WERI-Rb-1 (cell line): Measurements from ENCODE around the gene NUP93.

Source experiments
- DNase-seq: peaks from one replicate; pipeline ENCODE4 v3.0.0-alpha.2; 2020
- H3K27ac ChIP-seq: fragments of 250-450 bp; sonication (Bioruptor Pico); 2 replicates; pipeline ENCODE4 v1.5.1; 2020; ENCODE audit warnings: mild to moderate bottlenecking, moderate library complexity
- H3K27me3 ChIP-seq: fragments of 250-450 bp; sonication (Bioruptor Pico); 2 replicates; pipeline ENCODE4 v1.5.1; 2021; ENCODE audit warnings: mild to moderate bottlenecking, low read depth, moderate library complexity; ENCODE audit not compliant: insufficient read depth, severe bottlenecking
- H3K36me3 ChIP-seq: fragments of 250-450 bp; sonication (Bioruptor Pico); 2 replicates; pipeline ENCODE4 v1.5.1; 2020; ENCODE audit warnings: mild to moderate bottlenecking, moderate library complexity
- H3K4me3 ChIP-seq: 2 replicates; pipeline ENCODE4 v1.5.1; 2011; ENCODE audit warnings: low read depth, mild to moderate bottlenecking, control low read depth, low read length
- H3K9me3 ChIP-seq: fragments of 250-450 bp; sonication (Bioruptor Pico); 2 replicates; pipeline ENCODE4 v1.5.1; 2021; ENCODE audit warnings: mild to moderate bottlenecking, moderate library complexity; ENCODE audit not compliant: severe bottlenecking
- CTCF ChIP-seq: IDR thresholded peaks from 2 replicates; pipeline ENCODE4 v1.5.1; 2011; ENCODE audit warnings: low read depth, mild to moderate bottlenecking, control low read depth, inconsistent platforms, low read length

NUP93 gene

DNA sequence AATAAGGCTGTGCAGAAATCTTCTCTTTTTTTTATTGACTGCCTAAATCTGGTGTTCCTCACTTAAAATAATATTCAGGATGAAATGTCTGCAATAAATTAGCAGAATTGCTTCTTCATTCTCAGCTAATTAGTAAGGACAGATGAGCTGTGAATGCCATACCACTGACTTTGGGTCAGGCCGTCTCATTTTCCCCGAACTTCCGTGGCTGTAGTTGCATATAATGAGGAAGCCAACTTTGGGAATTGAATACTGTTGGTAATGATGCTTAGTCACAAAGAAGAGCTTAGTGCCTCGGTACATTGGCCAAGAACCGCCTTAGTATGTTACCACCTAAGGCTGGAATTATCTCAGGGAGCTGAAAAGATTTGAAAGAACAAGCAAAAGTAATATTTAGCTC is 47.6 kb downstream of the NUP93 start:
- TF ChIP-seq CTCF = no peak
- H3K36me3 ChIP-seq = no peaks in the 10 kb centered on the region; the same call in 1 of the 2 replicates
- H3K27me3 ChIP-seq = no peaks in the 10 kb centered on the region
- no peak for DNase-seq
- H3K4me3 ChIP-seq = no peak overlapping the region
- no peaks in the 10 kb centered on the region for H3K9me3 ChIP-seq
- H3K27ac ChIP-seq = no peak overlapping the region

GRCh38 chr16:56779906-56780305 is 50.0 kb downstream of the NUP93 start:
- no peak for DNase-seq
- Histone ChIP-seq H3K4me3 (no peak overlapping the region), H3K27me3 (no peaks in the 10 kb centered on the region), H3K27ac (no peak overlapping the region), H3K9me3 (no peaks in the 10 kb centered on the region), H3K36me3 (no peaks in the 10 kb centered on the region)
- no peak for TF ChIP-seq CTCF

- DNase-seq = no peak
- Histone ChIP-seq H3K36me3 (no peaks in the 10 kb centered on the region), H3K9me3 (no peaks in the 10 kb centered on the region), H3K4me3 (no peak overlapping the region), H3K27me3 (no peaks in the 10 kb centered on the region), H3K27ac (no peak overlapping the region)
- TF ChIP-seq CTCF = no peak
Observed at GRCh38 chr16:56780646-56781045, 50.7 kb downstream of the NUP93 start.

- H3K4me3 ChIP-seq = no peak overlapping the region
- no peaks in the 10 kb centered on the region for H3K36me3 ChIP-seq
- no peak overlapping the region for H3K27ac ChIP-seq
- H3K27me3 ChIP-seq = no peaks in the 10 kb centered on the region
- TF ChIP-seq CTCF = no peak
- no peaks in the 10 kb centered on the region for H3K9me3 ChIP-seq
- no peak for DNase-seq
Observed at GRCh38 chr16:56781528-56781961, 51.6 kb downstream of the NUP93 start.

DNA sequence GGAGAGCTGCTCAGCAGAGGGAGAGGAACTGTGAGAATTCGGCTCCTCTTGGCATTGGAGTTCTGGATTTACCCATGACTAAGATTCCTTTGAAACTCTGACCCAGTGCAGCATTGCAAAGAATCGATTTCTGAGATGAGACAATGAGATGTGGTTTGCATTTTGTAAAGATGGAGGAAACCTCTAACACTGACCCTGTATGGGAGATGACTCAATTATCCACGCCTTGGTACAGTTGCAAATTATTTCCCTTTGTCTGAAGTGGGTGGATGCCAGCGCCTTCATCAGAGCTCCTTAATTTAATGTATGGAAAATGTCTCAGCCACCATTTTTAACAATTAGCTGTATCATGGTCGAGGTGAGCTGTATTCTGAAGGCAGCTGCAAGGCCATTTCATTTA is 53.4 kb downstream of the NUP93 start:
- Histone ChIP-seq H3K9me3 (no peaks in the 10 kb centered on the region), H3K27ac (no peak overlapping the region), H3K4me3 (no peak overlapping the region), H3K36me3 (no peaks in the 10 kb centered on the region), H3K27me3 (no peaks in the 10 kb centered on the region)
- DNase-seq = no peak
- no peak for TF ChIP-seq CTCF

GRCh38 chr16:56785317-56785716 is 55.4 kb downstream of the NUP93 start:
- H3K27me3 ChIP-seq = no peaks in the 10 kb centered on the region
- no peak overlapping the region for H3K27ac ChIP-seq
- no peaks in the 10 kb centered on the region for H3K36me3 ChIP-seq
- H3K9me3 ChIP-seq = no peaks in the 10 kb centered on the region
- DNase-seq = no peak
- no peak for TF ChIP-seq CTCF
- no peak overlapping the region for H3K4me3 ChIP-seq
